ENCODE measurements around the gene SLC13A2.

DNA sequence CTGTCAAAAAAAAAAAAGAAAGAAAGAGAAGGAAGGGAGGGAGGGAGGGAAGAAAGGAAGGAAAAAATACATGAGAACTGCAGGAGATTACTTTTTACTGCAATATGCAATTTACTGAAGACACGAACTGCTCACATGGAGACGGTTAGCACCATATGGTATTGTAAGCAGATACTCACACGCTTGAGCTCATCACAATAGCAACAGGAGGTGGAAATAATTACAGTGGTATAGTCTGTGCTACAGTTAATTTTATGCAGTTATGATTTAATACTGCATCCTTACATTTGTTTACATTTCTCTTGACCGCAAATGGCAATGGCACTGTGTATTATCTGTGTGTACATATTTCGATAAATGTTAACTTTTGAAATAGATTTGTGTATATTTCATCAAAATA, 46.1 kb upstream of the SLC13A2 start:
- TF ChIP-seq, protein P1, sequence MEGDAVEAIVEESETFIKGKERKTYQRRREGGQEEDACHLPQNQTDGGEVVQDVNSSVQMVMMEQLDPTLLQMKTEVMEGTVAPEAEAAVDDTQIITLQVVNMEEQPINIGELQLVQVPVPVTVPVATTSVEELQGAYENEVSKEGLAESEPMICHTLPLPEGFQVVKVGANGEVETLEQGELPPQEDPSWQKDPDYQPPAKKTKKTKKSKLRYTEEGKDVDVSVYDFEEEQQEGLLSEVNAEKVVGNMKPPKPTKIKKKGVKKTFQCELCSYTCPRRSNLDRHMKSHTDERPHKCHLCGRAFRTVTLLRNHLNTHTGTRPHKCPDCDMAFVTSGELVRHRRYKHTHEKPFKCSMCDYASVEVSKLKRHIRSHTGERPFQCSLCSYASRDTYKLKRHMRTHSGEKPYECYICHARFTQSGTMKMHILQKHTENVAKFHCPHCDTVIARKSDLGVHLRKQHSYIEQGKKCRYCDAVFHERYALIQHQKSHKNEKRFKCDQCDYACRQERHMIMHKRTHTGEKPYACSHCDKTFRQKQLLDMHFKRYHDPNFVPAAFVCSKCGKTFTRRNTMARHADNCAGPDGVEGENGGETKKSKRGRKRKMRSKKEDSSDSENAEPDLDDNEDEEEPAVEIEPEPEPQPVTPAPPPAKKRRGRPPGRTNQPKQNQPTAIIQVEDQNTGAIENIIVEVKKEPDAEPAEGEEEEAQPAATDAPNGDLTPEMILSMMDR (tag by site-specific recombination; IDR thresholded peaks at IDR 0.05), result no peak
- TF ChIP-seq SP3 (tag by site-specific recombination; IDR thresholded peaks at IDR 0.05) (no peak), ZNF777 (tag by site-specific recombination; IDR thresholded peaks at IDR 0.05; ENCODE audit: borderline replicate concordance) (no peak), ZNF114 (tag by site-specific recombination; IDR thresholded peaks at IDR 0.05) (no peak), HOXA7 (CRISPR knock-in tag; IDR thresholded peaks at IDR 0.05; ENCODE audit: borderline replicate concordance) (no peak), PRDM1 (tag by site-specific recombination; IDR thresholded peaks at IDR 0.05) (no peak), ZNF423 (tag by site-specific recombination; IDR thresholded peaks at IDR 0.05) (no peak), ZNF121 (tag by site-specific recombination; IDR thresholded peaks at IDR 0.05) (no peak), ZSCAN16 (tag by site-specific recombination; IDR thresholded peaks at IDR 0.05) (no peak)
- TF ChIP-seq, protein P2, sequence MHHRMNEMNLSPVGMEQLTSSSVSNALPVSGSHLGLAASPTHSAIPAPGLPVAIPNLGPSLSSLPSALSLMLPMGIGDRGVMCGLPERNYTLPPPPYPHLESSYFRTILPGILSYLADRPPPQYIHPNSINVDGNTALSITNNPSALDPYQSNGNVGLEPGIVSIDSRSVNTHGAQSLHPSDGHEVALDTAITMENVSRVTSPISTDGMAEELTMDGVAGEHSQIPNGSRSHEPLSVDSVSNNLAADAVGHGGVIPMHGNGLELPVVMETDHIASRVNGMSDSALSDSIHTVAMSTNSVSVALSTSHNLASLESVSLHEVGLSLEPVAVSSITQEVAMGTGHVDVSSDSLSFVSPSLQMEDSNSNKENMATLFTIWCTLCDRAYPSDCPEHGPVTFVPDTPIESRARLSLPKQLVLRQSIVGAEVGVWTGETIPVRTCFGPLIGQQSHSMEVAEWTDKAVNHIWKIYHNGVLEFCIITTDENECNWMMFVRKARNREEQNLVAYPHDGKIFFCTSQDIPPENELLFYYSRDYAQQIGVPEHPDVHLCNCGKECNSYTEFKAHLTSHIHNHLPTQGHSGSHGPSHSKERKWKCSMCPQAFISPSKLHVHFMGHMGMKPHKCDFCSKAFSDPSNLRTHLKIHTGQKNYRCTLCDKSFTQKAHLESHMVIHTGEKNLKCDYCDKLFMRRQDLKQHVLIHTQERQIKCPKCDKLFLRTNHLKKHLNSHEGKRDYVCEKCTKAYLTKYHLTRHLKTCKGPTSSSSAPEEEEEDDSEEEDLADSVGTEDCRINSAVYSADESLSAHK (tag by site-specific recombination; IDR thresholded peaks at IDR 0.05), result no peak
- TF ChIP-seq, protein P3, sequence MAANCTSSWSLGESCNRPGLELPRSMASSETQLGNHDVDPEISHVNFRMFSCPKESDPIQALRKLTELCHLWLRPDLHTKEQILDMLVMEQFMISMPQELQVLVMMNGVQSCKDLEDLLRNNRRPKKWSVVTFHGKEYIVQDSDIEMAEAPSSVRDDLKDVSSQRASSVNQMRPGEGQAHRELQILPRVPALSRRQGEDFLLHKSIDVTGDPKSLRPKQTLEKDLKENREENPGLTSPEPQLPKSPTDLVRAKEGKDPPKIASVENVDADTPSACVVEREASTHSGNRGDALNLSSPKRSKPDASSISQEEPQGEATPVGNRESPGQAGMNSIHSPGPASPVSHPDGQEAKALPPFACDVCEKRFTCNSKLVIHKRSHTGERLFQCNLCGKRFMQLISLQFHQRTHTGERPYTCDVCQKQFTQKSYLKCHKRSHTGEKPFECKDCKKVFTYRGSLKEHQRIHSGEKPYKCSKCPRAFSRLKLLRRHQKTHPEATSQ (tag by site-specific recombination; IDR thresholded peaks at IDR 0.05), result no peak

Measured in HEK293 (cell line).